ENCODE results near the gene HDGF. TPM values are rescaled to one million over a fixed set of nuclear protein-coding genes. Genes with fewer than 3 reads are reported as not detected.

The HDGF gene
- total RNA-seq, 4 donors from 2014 or later, result 41.2 to 150 (median 73.7) TPM

GRCh38 chr1:156721535-156721934 lies 29.9 kb downstream of the HDGF start:
- TF ChIP-seq, protein P1, sequence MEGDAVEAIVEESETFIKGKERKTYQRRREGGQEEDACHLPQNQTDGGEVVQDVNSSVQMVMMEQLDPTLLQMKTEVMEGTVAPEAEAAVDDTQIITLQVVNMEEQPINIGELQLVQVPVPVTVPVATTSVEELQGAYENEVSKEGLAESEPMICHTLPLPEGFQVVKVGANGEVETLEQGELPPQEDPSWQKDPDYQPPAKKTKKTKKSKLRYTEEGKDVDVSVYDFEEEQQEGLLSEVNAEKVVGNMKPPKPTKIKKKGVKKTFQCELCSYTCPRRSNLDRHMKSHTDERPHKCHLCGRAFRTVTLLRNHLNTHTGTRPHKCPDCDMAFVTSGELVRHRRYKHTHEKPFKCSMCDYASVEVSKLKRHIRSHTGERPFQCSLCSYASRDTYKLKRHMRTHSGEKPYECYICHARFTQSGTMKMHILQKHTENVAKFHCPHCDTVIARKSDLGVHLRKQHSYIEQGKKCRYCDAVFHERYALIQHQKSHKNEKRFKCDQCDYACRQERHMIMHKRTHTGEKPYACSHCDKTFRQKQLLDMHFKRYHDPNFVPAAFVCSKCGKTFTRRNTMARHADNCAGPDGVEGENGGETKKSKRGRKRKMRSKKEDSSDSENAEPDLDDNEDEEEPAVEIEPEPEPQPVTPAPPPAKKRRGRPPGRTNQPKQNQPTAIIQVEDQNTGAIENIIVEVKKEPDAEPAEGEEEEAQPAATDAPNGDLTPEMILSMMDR (IDR thresholded peaks at IDR 0.05), result no peak
- no peak for TF ChIP-seq POLR2A (IDR thresholded peaks at IDR 0.05)
- DNase-seq, result no peak
- H3K27ac ChIP-seq, result no peak overlapping the region
- no peaks in the 10 kb centered on the region for H3K27me3 ChIP-seq
- H3K4me3 ChIP-seq, result no peak overlapping the region
- peaks cover 3 to 5% of the 10 kb centered on the region in 2 donors for H3K4me1 ChIP-seq
- H3K36me3 ChIP-seq, result no peaks in the 10 kb centered on the region
- intact Hi-C loops (cut with DNase I; ENCODE audit: low total_unique reads), result loop anchor here (10.0 kb wide), 1 partner anchor 47 kb away; the partner anchor contains the start of gene NES
- no peaks in the 10 kb centered on the region for H3K9me3 ChIP-seq

DNA sequence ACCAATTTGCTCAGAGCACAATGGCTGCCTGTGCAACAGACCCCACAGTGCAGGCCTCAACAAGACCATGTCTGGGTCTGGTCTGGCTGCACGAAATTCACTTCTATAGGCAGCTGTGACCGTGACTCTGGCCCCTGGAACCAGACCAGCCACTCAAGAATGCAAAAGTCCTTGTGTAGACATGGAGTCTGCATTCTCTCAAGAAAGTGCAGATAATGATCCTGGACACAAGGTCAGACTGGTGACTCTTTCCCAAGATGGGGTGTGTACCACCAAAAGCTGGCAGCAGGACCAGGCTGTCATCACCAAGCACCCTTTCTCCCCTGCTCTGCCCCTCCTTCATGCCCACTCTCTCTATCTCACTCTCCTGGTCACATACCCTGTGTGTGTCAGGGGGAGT lies 30.3 kb downstream of the HDGF start:
- Histone ChIP-seq H3K4me3 (no peak overlapping the region), H3K27ac (no peak overlapping the region), H3K27me3 (no peaks in the 10 kb centered on the region), H3K9me3 (no peaks in the 10 kb centered on the region), H3K36me3 (no peaks in the 10 kb centered on the region), H3K4me1 (peaks cover 1 to 2% of the 10 kb centered on the region in 2 donors)
- intact Hi-C loops (cut with DNase I; ENCODE audit: low total_unique reads), result loop anchor here (10.0 kb wide), 1 partner anchor 46 kb away; the partner anchor contains the start of gene NES
- TF ChIP-seq, protein P1 (IDR thresholded peaks at IDR 0.05), result no peak
- no peak for TF ChIP-seq POLR2A (IDR thresholded peaks at IDR 0.05)
- no peak for DNase-seq

DNA sequence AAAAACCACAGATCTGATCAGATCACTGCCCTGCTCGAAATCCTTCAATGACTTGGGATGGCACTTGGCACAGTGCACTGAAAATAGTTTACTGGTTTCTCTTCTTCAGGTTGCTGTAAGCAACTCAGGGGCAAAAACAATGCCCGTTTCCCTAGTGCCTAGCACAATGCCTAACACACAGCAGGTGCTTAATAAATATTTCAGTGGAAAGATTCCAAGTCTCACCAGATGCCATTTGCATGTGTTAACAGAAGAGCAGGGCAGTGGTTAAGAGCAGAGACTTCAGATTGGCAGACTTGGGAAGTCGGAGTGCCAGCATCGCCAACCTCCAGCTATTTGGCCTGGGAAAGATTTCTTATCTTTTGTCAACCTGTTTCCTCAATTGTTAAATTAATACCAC lies 34.1 kb downstream of the HDGF start:
- DNase-seq, result no peak
- Histone ChIP-seq H3K9me3 (no peaks in the 10 kb centered on the region), H3K4me1 (no peaks in the 10 kb centered on the region), H3K27ac (no peak overlapping the region), H3K27me3 (no peaks in the 10 kb centered on the region), H3K36me3 (no peaks in the 10 kb centered on the region), H3K4me3 (no peak overlapping the region)
- TF ChIP-seq POLR2A (IDR thresholded peaks at IDR 0.05), result no peak
- TF ChIP-seq, protein P1 (IDR thresholded peaks at IDR 0.05), result no peak
- intact Hi-C loops (cut with DNase I; ENCODE audit: low total_unique reads), result no loop called here

GRCh38 chr1:156714830-156715229 lies 36.6 kb downstream of the HDGF start:
- H3K9me3 ChIP-seq, result no peaks in the 10 kb centered on the region
- H3K4me1 ChIP-seq, result peaks cover 0 to 15% of the 10 kb centered on the region in 2 donors
- H3K27me3 ChIP-seq, result no peaks in the 10 kb centered on the region
- DNase-seq, result no peak
- H3K27ac ChIP-seq, result no peak overlapping the region
- H3K4me3 ChIP-seq, result no peak overlapping the region
- TF ChIP-seq POLR2A (IDR thresholded peaks at IDR 0.05), result no peak
- no peaks in the 10 kb centered on the region for H3K36me3 ChIP-seq
- intact Hi-C loops (cut with DNase I; ENCODE audit: low total_unique reads), result no loop called here

GRCh38 chr1:156712626-156713025 lies 38.8 kb downstream of the HDGF start:
- Histone ChIP-seq H3K36me3 (no peaks in the 10 kb centered on the region), H3K9me3 (no peaks in the 10 kb centered on the region), H3K27me3 (no peaks in the 10 kb centered on the region), H3K4me1 (peaks cover 0 to 17% of the 10 kb centered on the region in 2 donors), H3K4me3 (no peak overlapping the region), H3K27ac (peak overlapping the region in 1 of 2 donors; percentile 24)
- no peak for DNase-seq
- intact Hi-C loops (cut with DNase I; ENCODE audit: low total_unique reads), result no loop called here
- TF ChIP-seq, protein P1 (IDR thresholded peaks at IDR 0.05), result no peak
- no peak for TF ChIP-seq POLR2A (IDR thresholded peaks at IDR 0.05)
